H1 (cell line): Measurements from ENCODE around the gene WDR45B. TPM values are rescaled to one million over a fixed set of nuclear protein-coding genes. Genes with fewer than 3 reads are reported as not detected.

ENCODE experiments used
- CTCF ChIA-PET: fragments of 300-600 bp; sonication (Branson Sonifier 250); formaldehyde crosslinking; loops from one replicate; lab custom pipeline; 2021; ENCODE audit not compliant: partially characterized antibody; lab: Charles Lee
- POLR2A ChIA-PET: fragments of 300-600 bp; sonication (Branson Sonifier 250); formaldehyde crosslinking; loops from one replicate; lab custom pipeline; 2021; ENCODE audit warnings: inconsistent platforms; ENCODE audit not compliant: partially characterized antibody; lab: Charles Lee
- DNase-seq, 2 experiments: peaks; one replicate each; pipeline versions ENCODE4 v3.0.0 to v3.0.0-alpha.2; 2010 to 2022; ENCODE audit warnings: low spot score in 2 of 2, low read depth in 1 of 2, mixed read lengths in 1 of 2
- FAIRE-seq: peaks from 2 replicates; lab custom pipeline; 2011; peaks lifted over from hg19 to GRCh38; lab: Jason Lieb, UNC
- H2AFZ ChIP-seq: 2 replicates; pipeline ENCODE4 v1.8.1; 2012; ENCODE audit warnings: low read length, inconsistent platforms
- H2AK5ac ChIP-seq: 2 replicates; pipeline ENCODE4 v1.6.1; 2013; ENCODE audit warnings: low read depth, low read length
- H2BK120ac ChIP-seq: replicated peaks from 2 replicates; pipeline ENCODE3; 2013; ENCODE audit warnings: low read depth, low read length, inconsistent platforms
- H2BK12ac ChIP-seq: 2 replicates; pipeline ENCODE4 v1.6.1; 2013; ENCODE audit warnings: low read depth, low read length
- H2BK15ac ChIP-seq: 2 replicates; pipeline ENCODE4 v1.6.1; 2013; ENCODE audit warnings: low read length
- H2BK20ac ChIP-seq: 2 replicates; pipeline ENCODE4 v1.6.1; 2013; ENCODE audit warnings: low read length
- H2BK5ac ChIP-seq: 2 replicates; pipeline ENCODE4 v1.6.1; 2013; ENCODE audit warnings: low read depth, low read length
- H3K14ac ChIP-seq: 2 replicates; pipeline ENCODE4 v1.6.1; 2013; ENCODE audit warnings: inconsistent platforms; ENCODE audit not compliant: insufficient read length
- H3K18ac ChIP-seq: 2 replicates; pipeline ENCODE4 v1.6.1; 2013; ENCODE audit warnings: low read length; ENCODE audit errors: extremely low read depth
- H3K23ac ChIP-seq: 2 replicates; pipeline ENCODE4 v1.6.1; 2013; ENCODE audit warnings: inconsistent platforms; ENCODE audit not compliant: insufficient read length
- H3K23me2 ChIP-seq: 2 replicates; pipeline ENCODE4 v1.6.1; 2013; ENCODE audit warnings: low read depth, low read length
- H3K27ac ChIP-seq: 2 replicates; pipeline ENCODE4 v1.6.1; 2011; ENCODE audit warnings: low read depth, low read length, inconsistent platforms
- H3K27me3 ChIP-seq, 4 experiments: replicated peaks in 1 of 4; 1 replicate in 1 of 4; 2 replicates in 3 of 4; pipeline versions ENCODE4 v1.6.1 to v1.8.1; 2011 to 2013; ENCODE audit warnings: low read length in 3 of 4, mild to moderate bottlenecking in 3 of 4, inconsistent platforms in 2 of 4, mixed read lengths in 2 of 4, moderate library complexity in 1 of 4; ENCODE audit not compliant: control insufficient read depth in 3 of 4, insufficient read depth in 3 of 4; ENCODE audit errors: extremely low read depth in 1 of 4
- H3K36me3 ChIP-seq, 4 experiments: 2 replicates each; pipeline versions ENCODE4 v1.6.1 to v1.8.1; 2011 to 2013; ENCODE audit warnings: mild to moderate bottlenecking in 4 of 4, low read length in 3 of 4, moderate library complexity in 2 of 4, control low read depth in 1 of 4, inconsistent platforms in 1 of 4; ENCODE audit not compliant: insufficient read depth in 4 of 4, control insufficient read depth in 2 of 4
- H3K4ac ChIP-seq: replicated peaks from 2 replicates; pipeline ENCODE3; 2013; ENCODE audit warnings: low read length, low read depth, mixed read lengths, inconsistent platforms; ENCODE audit not compliant: insufficient read length
- H3K4me1 ChIP-seq, 4 experiments: replicated peaks in 1 of 4; 1 replicate in 1 of 4; 2 replicates in 3 of 4; pipeline versions ENCODE4 v1.6.1 to v1.8.1; 2011 to 2013; ENCODE audit warnings: low read length in 3 of 4, inconsistent platforms in 2 of 4, mixed read lengths in 1 of 4; ENCODE audit not compliant: insufficient read depth in 4 of 4, control insufficient read depth in 3 of 4
- H3K4me2 ChIP-seq, 2 experiments: 2 replicates each; pipeline versions ENCODE4 v1.6.1 to v1.8.1; 2011 to 2013; ENCODE audit warnings: low read depth in 2 of 2, low read length in 2 of 2, control low read depth in 1 of 2, inconsistent platforms in 1 of 2, mild to moderate bottlenecking in 1 of 2; ENCODE audit not compliant: insufficient read depth in 1 of 2
- H3K4me3 ChIP-seq, 4 experiments: fragments of 200-600, 300-600 bp in 1 of 4; sonication (generic), shearing (Covaris generic), sonication (Bioruptor Twin) in 1 of 4; 2 replicates each; pipeline versions ENCODE4 v1.5.1 to v1.8.1; 2011 to 2016; ENCODE audit warnings: low read length in 4 of 4, low read depth in 3 of 4, control low read depth in 2 of 4, inconsistent platforms in 2 of 4, mild to moderate bottlenecking in 2 of 4, mixed read lengths in 1 of 4, moderate library complexity in 1 of 4; ENCODE audit not compliant: insufficient read depth in 2 of 4; ENCODE audit errors: extremely low read depth in 1 of 4
- H3K56ac ChIP-seq: replicated peaks from 2 replicates; pipeline ENCODE3; 2013; ENCODE audit warnings: low read depth, mild to moderate bottlenecking, mixed read lengths, low read length, inconsistent platforms; ENCODE audit not compliant: insufficient read length
- H3K79me1 ChIP-seq: 2 replicates; pipeline ENCODE4 v1.6.1; 2013; ENCODE audit warnings: low read depth, low read length, control low read depth
- H3K79me2 ChIP-seq, 2 experiments: 2 replicates each; pipeline versions ENCODE4 v1.6.1 to v1.8.1; 2012 to 2013; ENCODE audit warnings: low read length in 2 of 2, mild to moderate bottlenecking in 2 of 2, inconsistent platforms in 1 of 2; ENCODE audit not compliant: insufficient read depth in 2 of 2, control insufficient read depth in 1 of 2
- H3K9ac ChIP-seq, 4 experiments: replicated peaks in 1 of 4; 1 replicate in 1 of 4; 2 replicates in 3 of 4; pipeline versions ENCODE4 v1.6.1 to v1.8.1; 2011 to 2013; ENCODE audit warnings: low read depth in 3 of 4, low read length in 3 of 4, control low read depth in 2 of 4, mild to moderate bottlenecking in 2 of 4, moderate library complexity in 2 of 4, inconsistent platforms in 1 of 4; ENCODE audit errors: extremely low read depth in 1 of 4
- H3K9me3 ChIP-seq, 2 experiments: 2 replicates each; pipeline versions ENCODE4 v1.6.1 to v1.8.1; 2012 to 2013; ENCODE audit warnings: mild to moderate bottlenecking in 2 of 2, moderate library complexity in 2 of 2, control low read depth in 1 of 2, inconsistent platforms in 1 of 2, low read depth in 1 of 2, low read length in 1 of 2, mixed read lengths in 1 of 2; ENCODE audit not compliant: insufficient read depth in 2 of 2
- H4K20me1 ChIP-seq, 2 experiments: replicated peaks in 1 of 2; 2 replicates each; pipeline versions ENCODE3 to v1.8.1; 2011 to 2013; ENCODE audit warnings: inconsistent platforms in 2 of 2, low read length in 2 of 2, mild to moderate bottlenecking in 1 of 2; ENCODE audit not compliant: insufficient read depth in 2 of 2, control insufficient read depth in 1 of 2
- H4K5ac ChIP-seq: 2 replicates; pipeline ENCODE4 v1.6.1; 2013; ENCODE audit warnings: low read length, low read depth, mixed read lengths, inconsistent platforms; ENCODE audit not compliant: insufficient read length
- H4K8ac ChIP-seq: 2 replicates; pipeline ENCODE4 v1.8.0; 2013; ENCODE audit warnings: mild to moderate bottlenecking, moderate library complexity, low read length, inconsistent platforms; ENCODE audit not compliant: insufficient read depth; ENCODE audit errors: extremely low read depth
- H4K91ac ChIP-seq: replicated peaks from 2 replicates; pipeline ENCODE3; 2013; ENCODE audit warnings: low read length, mixed read lengths, inconsistent platforms; ENCODE audit not compliant: insufficient read length
- BCL11A ChIP-seq, 2 experiments: IDR thresholded peaks; one replicate each; pipeline ENCODE4 v1.6.1; 2011; ENCODE audit warnings: low read depth in 2 of 2, low read length in 2 of 2, mild to moderate bottlenecking in 2 of 2
- GTF2F1 ChIP-seq: IDR thresholded peaks from 2 replicates; pipeline ENCODE4 v1.6.1; 2012; ENCODE audit warnings: low read depth, low read length, improper control_type of control experiment, borderline replicate concordance
- PHF8 ChIP-seq: fragments of 200-600 bp; sonication (generic); conservative IDR thresholded peaks from 2 replicates; pipeline ENCODE4 v1.7.1; 2012; ENCODE audit warnings: low read depth, mild to moderate bottlenecking, inconsistent platforms, low read length, moderate library complexity
- RNF2 ChIP-seq: fragments of 200-900, 300-1000 bp; sonication (generic); IDR thresholded peaks from 2 replicates; pipeline ENCODE4 v1.7.1; 2016; ENCODE audit warnings: borderline replicate concordance, low read depth, mild to moderate bottlenecking, antibody characterized with exemption, low read length; ENCODE audit not compliant: poor library complexity, severe bottlenecking; ENCODE audit errors: missing control alignments
- WGBS, 2 experiments: shearing (Covaris generic) in 1 of 2; methylation state at CpG; one replicate each; pipeline versions ENCODE4 v1.1.6 to v1.1.7; 2013 to 2015; ENCODE audit warnings: low lambda C conversion rate in 2 of 2, mixed read lengths in 2 of 2, inconsistent platforms in 1 of 2, low coverage in 1 of 2, missing lambda C conversion rate in 1 of 2; ENCODE audit not compliant: insufficient replicate concordance in 2 of 2, insufficient coverage in 1 of 2, insufficient read length in 1 of 2; ENCODE audit errors: extremely low coverage in 1 of 2, missing lambda C conversion rate in 1 of 2; 5-methylcytosine and 5-hydroxymethylcytosine counted together
- polyA plus RNA-seq, 7 experiments: library from polyadenylated mRNA; depleted of rRNA in 3 of 7; stranded (reverse) in 5 of 7; unstranded in 2 of 7; fragments of >200 nt in 5 of 7; fragments of 200-250 nt in 2 of 7; gene quantifications; 1 replicate in 5 of 7; 2 replicates in 1 of 7; 4 replicates in 1 of 7; pipeline versions ENCODE4 v1.2.1 to v1.2.3, GENCODE V29; 2011 to 2013; ENCODE audit warnings: missing spikeins in 2 of 7, mixed read lengths in 2 of 7
- total RNA-seq: library from RNA; stranded (reverse); fragmentation: NEBNext Ultra II Directional; extraction: Animal tissue kit (Norgen Biotek cat#: 25700); gene quantifications from 2 replicates; pipeline ENCODE4 v1.2.1, GENCODE V29; 2021
- TF ChIP-seq, protein P1 (sequence below), 3 experiments: IDR thresholded peaks; 1 replicate in 2 of 3; 2 replicates in 1 of 3; pipeline versions ENCODE4 v1.5.1 to v1.6.1; 2011; ENCODE audit warnings: low read length in 3 of 3, mild to moderate bottlenecking in 3 of 3, inconsistent platforms in 2 of 3, low read depth in 1 of 3, moderate library complexity in 1 of 3; ENCODE audit not compliant: insufficient read depth in 1 of 3; ENCODE audit errors: control extremely low read depth in 1 of 3

WDR45B gene
- total and polyA plus RNA-seq, 2 of the 8 experiments (the other 6 are each of a cell fraction or from before 2014, with no cell fraction given): 82.0 to 100 TPM

DNA sequence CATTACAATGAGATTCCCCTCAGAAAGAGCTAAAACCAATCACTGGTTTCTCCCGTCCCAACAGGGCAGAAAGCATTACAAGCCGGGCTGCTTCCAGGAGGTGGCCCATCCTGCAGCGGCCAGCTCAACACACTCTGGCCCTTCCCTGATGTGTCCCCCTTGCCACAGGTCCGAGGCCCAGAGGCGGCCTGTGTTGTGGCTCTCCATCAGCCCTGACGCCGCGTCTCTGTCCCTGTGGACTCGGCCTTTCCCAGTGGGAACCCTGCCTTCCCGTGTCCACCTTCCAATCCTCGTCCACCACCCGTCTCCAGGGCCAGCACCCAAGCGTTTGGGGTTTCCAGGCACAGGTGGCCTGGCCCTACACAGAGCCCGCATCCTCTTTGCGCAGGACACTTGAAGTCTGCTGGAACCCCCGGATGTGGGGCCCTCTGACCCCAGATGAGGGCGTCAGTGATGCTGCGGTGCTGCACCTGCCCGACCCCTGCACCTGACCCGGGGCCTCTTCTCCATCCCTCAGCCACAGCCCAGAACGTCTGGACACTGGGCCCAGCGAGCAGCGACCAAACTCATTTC is 29.2 kb upstream of the WDR45B start:
- CTCF ChIA-PET: interaction anchor here (0.6 to 6.5 kb wide), 16 partner anchors 9 to 326 kb away, joined by 3 to 50 read pairs (median 4); no protein-coding TSS in a partner anchor
- DNase-seq: no peak

More for the DNA sequence above, 29.2 kb upstream of the WDR45B start:
- no peak for FAIRE-seq
- Histone ChIP-seq H3K4ac (no peak overlapping the region), H3K9ac (no peak overlapping the region), H3K14ac (no peak overlapping the region), H3K56ac (no peak overlapping the region), H4K5ac (no peak overlapping the region), H3K36me3 (no peaks in the 10 kb centered on the region), H4K91ac (no peak overlapping the region), H2AK5ac (no peak overlapping the region), H3K4me1 (no peaks in the 10 kb centered on the region), H3K23me2 (no peaks in the 10 kb centered on the region), H3K79me1 (no peaks in the 10 kb centered on the region), H2AFZ (no peak overlapping the region), H3K4me2 (no peak overlapping the region), H3K18ac (no peak overlapping the region), H3K27ac (no peak overlapping the region), H4K20me1 (peaks cover 0 to 2% of the 10 kb centered on the region in 2 experiments), H3K4me3 (no peak overlapping the region), H2BK120ac (no peak overlapping the region), H2BK12ac (no peak overlapping the region), H4K8ac (no peak overlapping the region), H2BK20ac (no peak overlapping the region), H2BK15ac (no peak overlapping the region), H3K9me3 (peaks cover 2% of the 10 kb centered on the region in 2 experiments; a peak in 2 of 4 replicates), H3K79me2 (no peaks in the 10 kb centered on the region), H2BK5ac (no peak overlapping the region)
- WGBS, 2 experiments: 90% methylated on average over 22 of the region's 23 CpGs; no CpG with 5 or more reads in 1 of the 2 experiments
- POLR2A ChIA-PET: interaction anchor here (0.6 to 1.6 kb wide), 4 partner anchors 9 to 89 kb away, joined by 3 read pairs; no protein-coding TSS in a partner anchor
- TF ChIP-seq PHF8: no peak
- TF ChIP-seq RNF2: no peak
- TF ChIP-seq, protein P1, sequence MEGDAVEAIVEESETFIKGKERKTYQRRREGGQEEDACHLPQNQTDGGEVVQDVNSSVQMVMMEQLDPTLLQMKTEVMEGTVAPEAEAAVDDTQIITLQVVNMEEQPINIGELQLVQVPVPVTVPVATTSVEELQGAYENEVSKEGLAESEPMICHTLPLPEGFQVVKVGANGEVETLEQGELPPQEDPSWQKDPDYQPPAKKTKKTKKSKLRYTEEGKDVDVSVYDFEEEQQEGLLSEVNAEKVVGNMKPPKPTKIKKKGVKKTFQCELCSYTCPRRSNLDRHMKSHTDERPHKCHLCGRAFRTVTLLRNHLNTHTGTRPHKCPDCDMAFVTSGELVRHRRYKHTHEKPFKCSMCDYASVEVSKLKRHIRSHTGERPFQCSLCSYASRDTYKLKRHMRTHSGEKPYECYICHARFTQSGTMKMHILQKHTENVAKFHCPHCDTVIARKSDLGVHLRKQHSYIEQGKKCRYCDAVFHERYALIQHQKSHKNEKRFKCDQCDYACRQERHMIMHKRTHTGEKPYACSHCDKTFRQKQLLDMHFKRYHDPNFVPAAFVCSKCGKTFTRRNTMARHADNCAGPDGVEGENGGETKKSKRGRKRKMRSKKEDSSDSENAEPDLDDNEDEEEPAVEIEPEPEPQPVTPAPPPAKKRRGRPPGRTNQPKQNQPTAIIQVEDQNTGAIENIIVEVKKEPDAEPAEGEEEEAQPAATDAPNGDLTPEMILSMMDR (IDR thresholded peaks at IDR 0.05; ENCODE audit: control extremely low read depth in 1 of 3, insufficient read depth in 1 of 3, low read depth in 1 of 3, low read length in 3 of 3): no peak
- no peak for TF ChIP-seq BCL11A (IDR thresholded peaks at IDR 0.05; ENCODE audit: low read depth in 2 of 2, low read length in 2 of 2)
- no peak for TF ChIP-seq GTF2F1
- TF ChIP-seq, all 59 proteins: peak for 0
- H3K27me3 ChIP-seq: no peaks in the 10 kb centered on the region; a peak in 1 of 7 replicates
- no peak overlapping the region for H3K23ac ChIP-seq
